Measurements from ENCODE around the gene NFASC. TPM values are rescaled to one million over a fixed set of nuclear protein-coding genes. Genes with fewer than 3 reads are reported as not detected.

NFASC gene
- polyA plus RNA-seq, 3 donors: 0.08 TPM; not detected in 2

GRCh38 chr1:205030241-205030640, 159.6 kb downstream of the NFASC start:
- peaks cover 0 to 9% (median 1%) of the 10 kb centered on the region in 3 donors for H3K27me3 Mint-ChIP-seq (ENCODE audit: low read depth in 3 of 3)
- DNase-seq: no peak
- no peaks in the 10 kb centered on the region for H3K79me2 ChIP-seq (ENCODE audit: insufficient read depth, low read length)
- H3K27me3 ChIP-seq (ENCODE audit: control insufficient read depth in 2 of 2, insufficient read depth in 2 of 2, low read length in 2 of 2): no peaks in the 10 kb centered on the region
- peak overlapping the region in 1 of 7 donors; percentile 58 for H3K27ac Mint-ChIP-seq
- no peak overlapping the region for H3K4me2 ChIP-seq (replicated peaks; ENCODE audit: extremely low read depth, low read length, poor library complexity, severe bottlenecking)
- H3K36me3 Mint-ChIP-seq: no peaks in the 10 kb centered on the region
- H3K9ac ChIP-seq (ENCODE audit: insufficient read depth, low read length, poor library complexity, severe bottlenecking): no peak overlapping the region
- H4K20me1 ChIP-seq (ENCODE audit: insufficient read depth, low read length): no peaks in the 10 kb centered on the region
- no peaks in the 10 kb centered on the region for H3K9me3 Mint-ChIP-seq
- no peak overlapping the region for H3K4me3 ChIP-seq (replicated peaks in 1 of 3; ENCODE audit: low read depth in 2 of 3, low read length in 3 of 3)
- intact Hi-C loops (cut with micrococcal nuclease): no loop called here
- H3K27ac ChIP-seq (ENCODE audit: low read depth in 1 of 2, low read length in 2 of 2): no peak overlapping the region
- no peak for TF ChIP-seq CTCF (IDR thresholded peaks at IDR 0.05)
- 93% methylated on average over 2 of the region's 6 CpGs for WGBS (ENCODE audit: insufficient coverage)
- no peaks in the 10 kb centered on the region for H3K9me3 ChIP-seq (replicated peaks in 1 of 2; ENCODE audit: control insufficient read depth in 1 of 2, insufficient read depth in 1 of 2, low read length in 2 of 2)
- no peaks in the 10 kb centered on the region for H3K4me1 ChIP-seq (ENCODE audit: control insufficient read depth in 1 of 2, insufficient read depth in 2 of 2, low read length in 2 of 2)
- H3K4me1 Mint-ChIP-seq: no peaks in the 10 kb centered on the region
- H3K36me3 ChIP-seq (replicated peaks in 1 of 2; ENCODE audit: control insufficient read depth in 1 of 2, insufficient read depth in 2 of 2, low read length in 2 of 2): no peaks in the 10 kb centered on the region
- no peak overlapping the region for H3K4me3 Mint-ChIP-seq
- no peak overlapping the region for H2AFZ ChIP-seq (ENCODE audit: insufficient read depth, low read depth, low read length, poor library complexity, severe bottlenecking)

GRCh38 chr1:205030896-205031295, 160.2 kb downstream of the NFASC start:
- 93% methylated on average over 4 of the region's 11 CpGs for WGBS (ENCODE audit: insufficient coverage)
- Histone ChIP-seq H3K36me3 (replicated peaks in 1 of 2; ENCODE audit: control insufficient read depth in 1 of 2, insufficient read depth in 2 of 2, low read length in 2 of 2) (no peaks in the 10 kb centered on the region), H2AFZ (ENCODE audit: insufficient read depth, low read depth, low read length, poor library complexity, severe bottlenecking) (no peak overlapping the region), H3K27ac (ENCODE audit: low read depth in 1 of 2, low read length in 2 of 2) (no peak overlapping the region), H3K79me2 (ENCODE audit: insufficient read depth, low read length) (no peaks in the 10 kb centered on the region), H3K4me2 (replicated peaks; ENCODE audit: extremely low read depth, low read length, poor library complexity, severe bottlenecking) (no peak overlapping the region), H3K4me1 (ENCODE audit: control insufficient read depth in 1 of 2, insufficient read depth in 2 of 2, low read length in 2 of 2) (no peaks in the 10 kb centered on the region), H4K20me1 (ENCODE audit: insufficient read depth, low read length) (no peaks in the 10 kb centered on the region), H3K9ac (ENCODE audit: insufficient read depth, low read length, poor library complexity, severe bottlenecking) (no peak overlapping the region), H3K4me3 (replicated peaks in 1 of 3; ENCODE audit: low read depth in 2 of 3, low read length in 3 of 3) (no peak overlapping the region), H3K9me3 (replicated peaks in 1 of 2; ENCODE audit: control insufficient read depth in 1 of 2, insufficient read depth in 1 of 2, low read length in 2 of 2) (no peaks in the 10 kb centered on the region), H3K27me3 (ENCODE audit: control insufficient read depth in 2 of 2, insufficient read depth in 2 of 2, low read length in 2 of 2) (no peaks in the 10 kb centered on the region)
- Mint-ChIP-seq H3K27me3 (ENCODE audit: low read depth in 3 of 3) (peaks cover 0 to 9% (median 1%) of the 10 kb centered on the region in 3 donors), H3K4me3 (no peak overlapping the region), H3K36me3 (no peaks in the 10 kb centered on the region), H3K9me3 (peaks cover 0 to 3% (median 0%) of the 10 kb centered on the region in 7 donors), H3K27ac (peak overlapping the region in 2 of 7 donors; percentile 36 to 37), H3K4me1 (no peaks in the 10 kb centered on the region)
- no peak for TF ChIP-seq CTCF (IDR thresholded peaks at IDR 0.05)
- intact Hi-C loops (cut with micrococcal nuclease): no loop called here
- DNase-seq: no peak

All from CD14-positive monocyte (primary cell).